Right cardiac atrium (tissue), 5 donors: Measurements from ENCODE around the gene CD248. TPM values are rescaled to one million over a fixed set of nuclear protein-coding genes. Genes with fewer than 3 reads are reported as not detected.

ENCODE experiments used
- ATAC-seq, 2 donors: fragments of 200-7000 bp; cut with Tn5 transposase; one replicate each; pipeline versions ENCODE4 v1.8.0 to v1.9.1; 2020; ENCODE audit warnings: moderate library complexity in 2 of 2, mild to moderate bottlenecking in 1 of 2
- DNase-seq, 3 donors: peaks; one replicate each; pipeline ENCODE4 v3.0.0-alpha.2; 2020
- H3K27ac ChIP-seq: one replicate; pipeline ENCODE4 v1.5.1; 2013; ENCODE audit warnings: mild to moderate bottlenecking, low read length, control low read depth, moderate library complexity
- H3K27me3 ChIP-seq: one replicate; pipeline ENCODE4 v1.6.1; 2013; ENCODE audit not compliant: control insufficient read depth, insufficient read depth
- H3K4me1 ChIP-seq: one replicate; pipeline ENCODE4 v1.6.1; 2013; ENCODE audit warnings: low read length; ENCODE audit not compliant: control insufficient read depth, insufficient read depth
- H3K4me3 ChIP-seq: one replicate; pipeline ENCODE4 v1.5.1; 2013; ENCODE audit warnings: low read length, control low read depth
- H3K9me3 ChIP-seq: one replicate; pipeline ENCODE4 v1.6.1; 2013; ENCODE audit warnings: low read length; ENCODE audit not compliant: control insufficient read depth
- WGBS: extraction: QIAGEN DNeasy Blood & Tissue Kit; methylation state at CpG from one replicate; pipeline ENCODE4 v1.1.7; 2013; 5-methylcytosine and 5-hydroxymethylcytosine counted together
- intact Hi-C, 4 donors: fragments of 100-400 bp; cut with DNase I; formaldehyde crosslinking; loops; one replicate each; pipeline versions ENCODE4 v1.11.0 to v1.14.0; 2022 to 2023
- polyA plus RNA-seq: library from polyadenylated mRNA; stranded (reverse); fragments of 200-250 nt; gene quantifications from one replicate; pipeline ENCODE4 v1.2.3, GENCODE V29; 2013
- total RNA-seq, 4 donors: library from RNA; stranded (reverse); fragmentation: NEBNext Ultra II Directional; extraction: Animal tissue kit (Norgen Biotek cat#: 25700); gene quantifications; one replicate each; pipeline ENCODE4 v1.2.1, GENCODE V29; 2021
- donor health status: healthy with polysubstance abuse.
- donor health status: DM: no; HTN: yes; CAD: no.
- donor health status: DM: no; HTN: no; CAD: no.
- donor health status: DM: no; HTN: yes; CAD: no; lungs with severe emphysema.
- donor health status: DM: yes; HTN: yes; CAD: no.

Gene CD248
- total and polyA plus RNA-seq, 5 donors: 10.5 to 22.9 (median 21.1) TPM

DNA sequence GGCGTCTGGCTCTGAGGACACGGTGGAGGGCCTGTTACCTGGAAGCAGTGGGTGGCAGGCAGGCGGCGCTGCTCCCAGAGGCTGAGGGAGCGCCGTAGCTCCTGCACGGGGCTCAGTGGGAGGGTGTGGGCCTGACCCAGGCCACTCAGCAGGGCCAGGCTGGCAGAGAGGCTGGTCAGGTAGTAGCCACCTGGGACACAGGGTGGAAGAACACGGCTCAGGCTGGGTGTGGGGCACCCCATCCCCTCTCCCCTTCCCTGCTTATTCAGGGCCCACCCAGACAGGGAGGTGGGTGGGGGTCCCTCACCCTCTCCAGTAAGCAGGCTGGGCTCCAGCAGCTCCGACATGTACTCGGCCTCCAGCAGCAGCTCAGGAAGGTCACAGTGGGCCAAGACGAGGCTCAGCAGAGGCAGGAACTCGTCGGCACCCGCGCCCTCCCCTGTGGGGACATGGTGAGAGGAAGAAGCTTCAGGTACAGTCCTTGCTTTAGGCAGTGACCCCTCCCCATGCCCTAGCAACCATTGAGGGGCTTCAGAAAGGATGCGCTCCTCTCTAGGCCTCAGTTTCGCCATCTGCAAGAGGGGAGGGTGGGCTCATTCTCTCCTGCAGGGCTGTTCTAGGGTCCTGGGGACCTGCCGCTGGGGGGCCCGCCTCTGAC lies 16.5 kb upstream of the CD248 start:
- Histone ChIP-seq H3K9me3 (no peaks in the 10 kb centered on the region), H3K27ac (no peak overlapping the region), H3K4me1 (peaks cover 3% of the 10 kb centered on the region), H3K4me3 (no peak overlapping the region), H3K27me3 (no peaks in the 10 kb centered on the region)
- DNase-seq: peak; percentile 10 to 51 (median 35)
- no peak for ATAC-seq
- intact Hi-C loops: no loop called here
- WGBS: 88% methylated on average over 19 of the region's 19 CpGs

DNA sequence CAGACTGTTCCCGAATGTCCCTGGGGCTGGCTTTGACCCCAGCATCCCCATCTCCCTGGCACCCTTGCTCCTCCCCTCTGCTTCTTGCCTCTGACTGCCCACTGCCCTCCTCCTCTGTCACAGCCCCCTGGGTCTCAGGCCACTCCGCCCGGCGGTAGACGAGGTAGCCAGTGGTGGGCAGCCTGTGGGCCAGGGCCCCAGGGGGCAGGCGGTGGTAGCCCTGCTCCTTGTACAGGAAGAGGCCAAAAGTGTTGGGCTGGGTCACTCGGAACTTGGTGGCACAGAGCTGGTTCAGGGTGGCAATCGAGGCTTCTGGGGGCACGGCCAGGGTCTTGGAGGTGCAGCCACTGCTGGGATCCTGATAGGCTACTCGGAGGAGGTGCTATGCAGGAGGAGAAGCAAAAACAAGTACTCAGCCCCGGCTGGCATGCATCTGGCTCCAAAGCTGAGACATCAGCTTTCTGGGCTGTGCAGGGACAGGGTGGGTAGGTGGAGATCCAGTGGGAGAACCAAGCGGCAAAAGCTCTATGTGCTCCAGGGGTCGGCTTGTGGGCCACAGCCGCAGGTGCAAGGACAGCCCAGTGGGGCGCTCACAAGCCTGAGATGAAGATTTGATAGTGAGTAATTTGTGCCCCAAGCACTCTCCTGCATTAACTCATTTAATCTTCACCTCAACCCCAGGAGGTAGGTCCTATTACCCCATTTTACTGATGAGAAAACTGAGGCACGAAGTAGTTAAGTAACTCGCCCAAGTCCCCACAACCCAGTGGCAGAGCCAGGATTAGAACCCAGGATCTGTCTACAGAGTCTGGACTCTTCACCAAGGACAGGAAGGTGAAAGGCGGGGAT lies 15.8 kb upstream of the CD248 start:
- Histone ChIP-seq H3K27me3 (no peaks in the 10 kb centered on the region), H3K4me1 (peaks cover 3% of the 10 kb centered on the region), H3K9me3 (no peaks in the 10 kb centered on the region), H3K4me3 (no peak overlapping the region), H3K27ac (no peak overlapping the region)
- ATAC-seq (no peak), DNase-seq (peak; percentile 3 to 43 (median 25))
- intact Hi-C loops: no loop called here
- 80% methylated on average over 18 of the region's 18 CpGs for WGBS

GRCh38 chr11:66331542-66332370 lies 14.9 kb upstream of the CD248 start:
- DNase-seq: peak; percentile 10 to 31 (median 18)
- Histone ChIP-seq H3K9me3 (no peaks in the 10 kb centered on the region), H3K27me3 (no peaks in the 10 kb centered on the region), H3K4me1 (peaks cover 3% of the 10 kb centered on the region), H3K4me3 (no peak overlapping the region), H3K27ac (no peak overlapping the region)
- WGBS: 86% methylated on average over 12 of the region's 12 CpGs
- no peak for ATAC-seq
- intact Hi-C loops: no loop called here

GRCh38 chr11:66330931-66331330 lies 14.1 kb upstream of the CD248 start:
- DNase-seq: peak; percentile 8 to 37 (median 31)
- 60% methylated on average over 10 of the region's 10 CpGs for whole genome bisulfite sequencing
- intact Hi-C loops: no loop called here

GRCh38 chr11:66329165-66329673 lies 12.4 kb upstream of the CD248 start:
- no peak for ATAC-seq
- intact Hi-C loops: loop anchor here in 2 of 4 donors (2.0 kb wide), 2 partner anchors 16 to 18 kb away; no protein-coding TSS in a partner anchor
- DNase-seq: peak in 2 of 3 donors; percentile 1 to 2
- no peaks in the 10 kb centered on the region for H3K27me3 ChIP-seq
- no peaks in the 10 kb centered on the region for H3K4me1 ChIP-seq
- no peak overlapping the region for H3K4me3 ChIP-seq
- no peaks in the 10 kb centered on the region for H3K9me3 ChIP-seq
- 90% methylated on average over 3 of the region's 3 CpGs for WGBS
- no peak overlapping the region for H3K27ac ChIP-seq

More at GRCh38 chr11:66330931-66331330, 14.1 kb upstream of the CD248 start:
- H3K27ac ChIP-seq: no peak overlapping the region
- H3K27me3 ChIP-seq: no peaks in the 10 kb centered on the region
- no peaks in the 10 kb centered on the region for H3K4me1 ChIP-seq
- H3K4me3 ChIP-seq: no peak overlapping the region
- H3K9me3 ChIP-seq: no peaks in the 10 kb centered on the region
- ATAC-seq: no peak

GRCh38 chr11:66328302-66329144 lies 11.7 kb upstream of the CD248 start:
- intact Hi-C loops: loop anchor here in 2 of 4 donors (2.0 kb wide), 2 partner anchors 16 to 18 kb away; no protein-coding TSS in a partner anchor
- ATAC-seq: peak; percentile 74 to 78
- peak; percentile 80 to 92 (median 91) for DNase-seq
- H3K4me1 ChIP-seq: no peaks in the 10 kb centered on the region
- H3K4me3 ChIP-seq: no peak overlapping the region
- 10% methylated on average over 19 of the region's 19 CpGs for WGBS
- no peak overlapping the region for H3K27ac ChIP-seq
- no peaks in the 10 kb centered on the region for H3K9me3 ChIP-seq
- H3K27me3 ChIP-seq: no peaks in the 10 kb centered on the region

DNA sequence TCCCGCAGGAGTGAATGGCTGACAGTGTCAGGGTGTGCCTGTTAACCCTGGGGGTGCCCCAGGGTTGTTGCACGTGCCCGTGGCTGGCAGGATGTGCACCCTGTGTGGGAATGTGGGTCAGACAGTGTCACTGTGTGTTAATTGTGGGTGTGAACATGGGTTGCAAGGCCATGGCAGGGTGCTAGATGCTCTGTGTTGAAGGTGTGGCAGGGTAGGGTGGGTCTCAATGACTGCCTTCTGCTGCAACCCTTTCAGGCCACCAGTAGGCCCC lies 11.1 kb upstream of the CD248 start:
- Histone ChIP-seq H3K27me3 (no peaks in the 10 kb centered on the region), H3K9me3 (no peaks in the 10 kb centered on the region), H3K4me1 (no peaks in the 10 kb centered on the region), H3K4me3 (no peak overlapping the region), H3K27ac (no peak overlapping the region)
- intact Hi-C loops: loop anchor here in 2 of 4 donors (2.0 kb wide), 2 partner anchors 15 to 17 kb away; no protein-coding TSS in a partner anchor
- peak; percentile 25 to 69 (median 60) for DNase-seq
- peak in 1 of 2 donors; percentile 0 for ATAC-seq
- WGBS: 66% methylated on average over 3 of the region's 3 CpGs

GRCh38 chr11:66327171-66328030 lies 10.6 kb upstream of the CD248 start:
- WGBS: 78% methylated on average over 10 of the region's 10 CpGs
- Histone ChIP-seq H3K27ac (peak overlapping the region; percentile 39), H3K27me3 (no peaks in the 10 kb centered on the region), H3K4me1 (no peaks in the 10 kb centered on the region), H3K4me3 (no peak overlapping the region), H3K9me3 (no peaks in the 10 kb centered on the region)
- intact Hi-C loops: loop anchor here in 2 of 4 donors (2.0 kb wide), 2 partner anchors 15 to 17 kb away; no protein-coding TSS in a partner anchor
- ATAC-seq: peak; percentile 10 to 56
- DNase-seq: peak; percentile 29 to 55 (median 44)

GRCh38 chr11:66326261-66327111 lies 9.6 kb upstream of the CD248 start:
- DNase-seq (peak; percentile 82 to 90 (median 88)), ATAC-seq (peak; percentile 60 to 62)
- H3K4me3 ChIP-seq: no peak overlapping the region
- intact Hi-C loops: no loop called here
- H3K4me1 ChIP-seq: no peaks in the 10 kb centered on the region
- peak overlapping the region; percentile 39 for H3K27ac ChIP-seq
- no peaks in the 10 kb centered on the region for H3K9me3 ChIP-seq
- WGBS: 30% methylated on average over 21 of the region's 21 CpGs
- no peaks in the 10 kb centered on the region for H3K27me3 ChIP-seq
